ENCODE measurements around the gene RBM8A.

- no peak for TF ChIP-seq CTCF (IDR thresholded peaks at IDR 0.05)
- no peak for TF ChIP-seq POLR2A (IDR thresholded peaks at IDR 0.05)
These were observed 39.7 kb downstream of the RBM8A start for GRCh38 chr1:145887631-145888030.

Data from uterus (tissue), 2 donors.